Large intestine (tissue), 3 donors: Measurements from ENCODE around the gene ATP9A. TPM values are rescaled to one million over a fixed set of nuclear protein-coding genes. Genes with fewer than 3 reads are reported as not detected.

Source experiments
- DNase-seq, 2 donors: peaks; one replicate each; pipeline versions ENCODE4 v3.0.0 to v3.0.0-alpha.2; 2013
- H3K27ac ChIP-seq: one replicate; pipeline ENCODE4 v1.5.1; 2013; ENCODE audit warnings: low read length
- H3K27me3 ChIP-seq: 2 replicates; pipeline ENCODE4 v1.6.1; 2013; ENCODE audit warnings: low read length; ENCODE audit not compliant: control insufficient read depth, insufficient read depth
- H3K36me3 ChIP-seq: 2 replicates; pipeline ENCODE4 v1.6.1; 2013; ENCODE audit warnings: low read length; ENCODE audit not compliant: control insufficient read depth, insufficient read depth
- H3K4me1 ChIP-seq: one replicate; pipeline ENCODE4 v1.6.1; 2013; ENCODE audit warnings: low read length; ENCODE audit not compliant: control insufficient read depth, insufficient read depth
- H3K4me3 ChIP-seq: one replicate; pipeline ENCODE4 v1.5.1; 2013; ENCODE audit warnings: low read length
- H3K9me3 ChIP-seq: one replicate; pipeline ENCODE4 v1.6.1; 2013; ENCODE audit warnings: mild to moderate bottlenecking, low read depth, low read length, moderate library complexity; ENCODE audit not compliant: control insufficient read depth
- WGBS: methylation state at CpG from one replicate; pipeline ENCODE4 v1.1.5; 2013; ENCODE audit warnings: low lambda C conversion rate; ENCODE audit not compliant: insufficient coverage; 5-methylcytosine and 5-hydroxymethylcytosine counted together
- polyA plus RNA-seq: library from polyadenylated mRNA; unstranded; fragments of 120-200 nt; gene quantifications from one replicate; pipeline ENCODE4 v1.2.1, GENCODE V29; 2013

ATP9A gene
- polyA plus RNA-seq, 1 donor = 46.3 TPM

- Histone ChIP-seq H3K27ac (peak overlapping the region; percentile 53), H3K9me3 (no peaks in the 10 kb centered on the region), H3K4me3 (no peak overlapping the region), H3K36me3 (peaks cover 35% of the 10 kb centered on the region), H3K27me3 (no peaks in the 10 kb centered on the region), H3K4me1 (peaks cover 8% of the 10 kb centered on the region)
- DNase-seq = peak; percentile 49 to 67
- 80% methylated on average over 2 of the region's 21 CpGs for WGBS
Measured at GRCh38 chr20:51631011-51631950, 136.9 kb downstream of the ATP9A start.

GRCh38 chr20:51629399-51630058 lies 138.7 kb downstream of the ATP9A start:
- no CpG with 5 or more reads among the region's 3 CpGs for WGBS
- Histone ChIP-seq H3K27me3 (no peaks in the 10 kb centered on the region), H3K9me3 (no peaks in the 10 kb centered on the region), H3K36me3 (peaks cover 38% of the 10 kb centered on the region), H3K4me3 (no peak overlapping the region), H3K4me1 (peaks cover 8% of the 10 kb centered on the region), H3K27ac (no peak overlapping the region)
- DNase-seq = no peak

- H3K4me3 ChIP-seq = no peak overlapping the region
- H3K4me1 ChIP-seq = peaks cover 8% of the 10 kb centered on the region
- WGBS = 20% methylated on average over 1 of the region's 8 CpGs
- H3K27ac ChIP-seq = peak overlapping the region; percentile 32
- no peaks in the 10 kb centered on the region for H3K9me3 ChIP-seq
- DNase-seq = peak; percentile 69 to 90
- H3K36me3 ChIP-seq = peaks cover 46% of the 10 kb centered on the region
- no peaks in the 10 kb centered on the region for H3K27me3 ChIP-seq
Measured at GRCh38 chr20:51628533-51629398, 139.4 kb downstream of the ATP9A start.

- no CpG with 5 or more reads among the region's 10 CpGs for WGBS
Measured at GRCh38 chr20:51627586-51627985, 140.6 kb downstream of the ATP9A start.

DNA sequence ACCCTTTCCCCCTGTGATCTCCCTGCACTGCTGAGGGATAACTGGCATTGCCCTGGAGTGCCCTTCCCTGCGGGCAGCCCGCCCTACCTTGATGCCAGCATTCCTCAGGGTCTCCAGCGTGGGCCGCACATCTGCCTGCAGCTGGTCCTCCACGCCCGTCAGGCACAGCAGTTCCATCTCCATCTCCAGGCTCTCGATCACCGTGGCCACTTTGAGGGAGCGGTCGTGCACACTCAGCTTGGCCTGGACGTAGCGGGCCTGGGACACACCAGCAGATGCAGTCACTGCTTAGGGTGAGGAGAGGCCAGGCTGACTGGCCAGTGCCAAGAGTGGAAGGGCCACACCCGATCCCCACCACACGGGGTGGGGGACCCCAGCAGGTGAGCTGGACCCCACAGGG lies 143.1 kb downstream of the ATP9A start:
- H3K4me1 ChIP-seq = peaks cover 8% of the 10 kb centered on the region
- DNase-seq = no peak
- no peak overlapping the region for H3K27ac ChIP-seq
- no peak overlapping the region for H3K4me3 ChIP-seq
- peaks cover 65% of the 10 kb centered on the region for H3K36me3 ChIP-seq
- no peaks in the 10 kb centered on the region for H3K27me3 ChIP-seq
- no CpG with 5 or more reads among the region's 14 CpGs for WGBS
- no peaks in the 10 kb centered on the region for H3K9me3 ChIP-seq

More at GRCh38 chr20:51627586-51627985, 140.6 kb downstream of the ATP9A start:
- Histone ChIP-seq H3K27ac (no peak overlapping the region), H3K36me3 (peaks cover 56% of the 10 kb centered on the region), H3K9me3 (no peaks in the 10 kb centered on the region), H3K4me1 (peaks cover 8% of the 10 kb centered on the region), H3K4me3 (no peak overlapping the region), H3K27me3 (no peaks in the 10 kb centered on the region)
- DNase-seq = no peak

GRCh38 chr20:51624157-51624731 lies 143.9 kb downstream of the ATP9A start:
- Histone ChIP-seq H3K4me3 (no peak overlapping the region), H3K9me3 (no peaks in the 10 kb centered on the region), H3K27me3 (no peaks in the 10 kb centered on the region), H3K27ac (no peak overlapping the region), H3K36me3 (peaks cover 63% of the 10 kb centered on the region), H3K4me1 (peaks cover 1% of the 10 kb centered on the region)
- peak; percentile 15 to 22 for DNase-seq
- WGBS = no CpG with 5 or more reads among the region's 17 CpGs

- no peak overlapping the region for H3K4me3 ChIP-seq
- H3K27ac ChIP-seq = no peak overlapping the region
- H3K4me1 ChIP-seq = no peaks in the 10 kb centered on the region
- peaks cover 66% of the 10 kb centered on the region for H3K36me3 ChIP-seq
- no peaks in the 10 kb centered on the region for H3K27me3 ChIP-seq
- no CpG with 5 or more reads among the region's 9 CpGs for WGBS
- no peak for DNase-seq
- H3K9me3 ChIP-seq = no peaks in the 10 kb centered on the region
Measured at GRCh38 chr20:51623255-51623654, 144.9 kb downstream of the ATP9A start.

DNA sequence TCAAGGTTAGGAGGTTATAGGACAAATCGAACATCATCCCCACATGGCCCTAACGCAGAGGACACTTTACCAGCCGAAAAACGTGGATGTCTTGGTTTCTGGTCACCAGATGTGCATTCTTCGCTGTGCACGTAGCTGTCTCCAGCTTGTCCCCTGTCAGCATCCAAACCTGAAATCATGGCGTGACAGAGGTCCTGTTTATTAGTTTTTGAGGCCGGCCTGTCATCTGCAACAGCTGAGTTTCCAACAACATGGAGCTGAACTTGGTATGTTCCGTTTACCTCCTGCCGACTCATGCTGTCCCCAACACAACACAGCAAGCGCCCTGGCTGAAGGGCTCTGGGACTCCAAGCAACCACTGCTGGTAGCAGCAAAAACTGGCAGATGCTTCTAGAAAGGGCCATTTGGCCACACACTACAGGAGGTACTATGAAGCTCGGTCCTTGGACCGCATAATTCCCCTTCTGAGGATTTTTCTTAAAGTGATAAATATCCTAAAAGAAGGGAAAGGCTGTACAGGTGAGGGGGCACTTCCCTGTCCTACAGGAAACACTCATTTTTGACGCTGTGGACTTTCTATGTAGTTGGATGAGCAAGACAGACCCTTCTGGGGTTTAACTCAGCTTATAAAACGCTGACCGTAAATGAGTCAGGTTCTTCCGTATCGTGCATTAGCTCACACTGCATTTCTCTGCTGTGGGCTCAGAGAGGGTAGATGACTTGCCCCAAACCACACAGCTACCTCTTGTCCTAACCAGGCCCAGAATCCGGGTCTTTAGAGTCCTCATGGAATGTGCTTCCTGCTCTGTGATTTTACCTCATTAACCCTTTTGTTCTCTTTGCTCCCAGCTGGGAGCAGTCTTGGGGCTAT lies 146.0 kb downstream of the ATP9A start:
- WGBS = 87% methylated on average over 3 of the region's 19 CpGs
- H3K27me3 ChIP-seq = no peaks in the 10 kb centered on the region
- H3K9me3 ChIP-seq = no peaks in the 10 kb centered on the region
- peaks cover 68% of the 10 kb centered on the region for H3K36me3 ChIP-seq
- H3K4me3 ChIP-seq = no peak overlapping the region
- DNase-seq = no peak
- no peak overlapping the region for H3K27ac ChIP-seq
- H3K4me1 ChIP-seq = no peaks in the 10 kb centered on the region

GRCh38 chr20:51620432-51620831 lies 147.8 kb downstream of the ATP9A start:
- Histone ChIP-seq H3K4me3 (no peak overlapping the region), H3K36me3 (peaks cover 62% of the 10 kb centered on the region)

More at GRCh38 chr20:51620432-51620831, 147.8 kb downstream of the ATP9A start:
- H3K27ac ChIP-seq = no peak overlapping the region
- no peaks in the 10 kb centered on the region for H3K9me3 ChIP-seq
- no peak for DNase-seq
- no peaks in the 10 kb centered on the region for H3K27me3 ChIP-seq
- WGBS = no CpG with 5 or more reads among the region's 12 CpGs
- no peaks in the 10 kb centered on the region for H3K4me1 ChIP-seq
